Mucosa of stomach (tissue), 1 donor: ENCODE data around the gene HID1.

Experiments
- H3K27me3 ChIP-seq: one replicate; pipeline ENCODE4 v1.7.0; 2013; ENCODE audit warnings: mild to moderate bottlenecking, low read length; ENCODE audit not compliant: control insufficient read depth, insufficient read depth
- H3K36me3 ChIP-seq: one replicate; pipeline ENCODE4 v1.7.0; 2013; ENCODE audit warnings: low read length; ENCODE audit not compliant: control insufficient read depth, insufficient read depth
- H3K4me1 ChIP-seq: one replicate; pipeline ENCODE4 v1.7.0; 2013; ENCODE audit warnings: mild to moderate bottlenecking, low read length; ENCODE audit not compliant: control insufficient read depth, insufficient read depth
- H3K4me3 ChIP-seq: one replicate; pipeline ENCODE4 v1.7.0; 2013; ENCODE audit warnings: low read length
- H3K9ac ChIP-seq: one replicate; pipeline ENCODE4 v1.7.0; 2013; ENCODE audit warnings: mild to moderate bottlenecking, low read length, moderate library complexity
- H3K9me3 ChIP-seq: one replicate; pipeline ENCODE4 v1.7.0; 2013; ENCODE audit warnings: mild to moderate bottlenecking, low read length, moderate library complexity; ENCODE audit not compliant: control insufficient read depth
- donor health status: Pancreatic carcinoma.

The HID1 gene

GRCh38 chr17:74961657-74962350 is 10.8 kb downstream of the HID1 start:
- Histone ChIP-seq H3K36me3 (no peaks in the 10 kb centered on the region), H3K27me3 (no peaks in the 10 kb centered on the region), H3K9me3 (no peaks in the 10 kb centered on the region), H3K4me3 (no peak overlapping the region), H3K4me1 (peaks cover 9% of the 10 kb centered on the region), H3K9ac (no peak overlapping the region)

GRCh38 chr17:74960570-74961342 is 11.8 kb downstream of the HID1 start:
- H3K36me3 ChIP-seq, result no peaks in the 10 kb centered on the region
- H3K4me3 ChIP-seq, result no peak overlapping the region

GRCh38 chr17:74959826-74960515 is 12.6 kb downstream of the HID1 start:
- no peaks in the 10 kb centered on the region for H3K27me3 ChIP-seq
- H3K4me3 ChIP-seq, result no peak overlapping the region
- no peaks in the 10 kb centered on the region for H3K9me3 ChIP-seq
- peaks cover 2% of the 10 kb centered on the region for H3K36me3 ChIP-seq
- H3K9ac ChIP-seq, result no peak overlapping the region
- H3K4me1 ChIP-seq, result peaks cover 9% of the 10 kb centered on the region

More at GRCh38 chr17:74960570-74961342, 11.8 kb downstream of the HID1 start:
- H3K4me1 ChIP-seq, result peaks cover 9% of the 10 kb centered on the region
- no peaks in the 10 kb centered on the region for H3K9me3 ChIP-seq
- no peaks in the 10 kb centered on the region for H3K27me3 ChIP-seq
- H3K9ac ChIP-seq, result no peak overlapping the region

- H3K9ac ChIP-seq, result no peak overlapping the region
- no peaks in the 10 kb centered on the region for H3K27me3 ChIP-seq
- peaks cover 10% of the 10 kb centered on the region for H3K36me3 ChIP-seq
- H3K4me3 ChIP-seq, result no peak overlapping the region
- peaks cover 14% of the 10 kb centered on the region for H3K4me1 ChIP-seq
- H3K9me3 ChIP-seq, result no peaks in the 10 kb centered on the region
Measured at GRCh38 chr17:74957935-74958740, 14.4 kb downstream of the HID1 start.

GRCh38 chr17:74956093-74956492 is 16.5 kb downstream of the HID1 start:
- Histone ChIP-seq H3K9ac (no peak overlapping the region), H3K36me3 (peaks cover 23% of the 10 kb centered on the region), H3K9me3 (no peaks in the 10 kb centered on the region), H3K27me3 (no peaks in the 10 kb centered on the region), H3K4me1 (peaks cover 9% of the 10 kb centered on the region), H3K4me3 (no peak overlapping the region)

- Histone ChIP-seq H3K9me3 (no peaks in the 10 kb centered on the region), H3K4me3 (no peak overlapping the region), H3K27me3 (no peaks in the 10 kb centered on the region), H3K9ac (no peak overlapping the region), H3K4me1 (peaks cover 12% of the 10 kb centered on the region), H3K36me3 (peaks cover 25% of the 10 kb centered on the region)
Measured at GRCh38 chr17:74954665-74955421, 17.7 kb downstream of the HID1 start.

GRCh38 chr17:74954115-74954514 is 18.4 kb downstream of the HID1 start:
- Histone ChIP-seq H3K27me3 (no peaks in the 10 kb centered on the region), H3K4me3 (no peak overlapping the region), H3K9me3 (no peaks in the 10 kb centered on the region), H3K36me3 (peaks cover 25% of the 10 kb centered on the region), H3K9ac (no peak overlapping the region), H3K4me1 (peaks cover 12% of the 10 kb centered on the region)

GRCh38 chr17:74953134-74953687 is 19.3 kb downstream of the HID1 start:
- Histone ChIP-seq H3K4me3 (no peak overlapping the region), H3K9me3 (no peaks in the 10 kb centered on the region), H3K36me3 (peaks cover 25% of the 10 kb centered on the region), H3K9ac (no peak overlapping the region), H3K27me3 (no peaks in the 10 kb centered on the region), H3K4me1 (peaks cover 12% of the 10 kb centered on the region)

- H3K4me3 ChIP-seq, result no peak overlapping the region
- peaks cover 12% of the 10 kb centered on the region for H3K4me1 ChIP-seq
- no peak overlapping the region for H3K9ac ChIP-seq
- H3K36me3 ChIP-seq, result peaks cover 25% of the 10 kb centered on the region
- no peaks in the 10 kb centered on the region for H3K27me3 ChIP-seq
- H3K9me3 ChIP-seq, result no peaks in the 10 kb centered on the region
Measured at GRCh38 chr17:74952431-74953133, 20.0 kb downstream of the HID1 start.

- H3K36me3 ChIP-seq, result peaks cover 25% of the 10 kb centered on the region
- H3K27me3 ChIP-seq, result no peaks in the 10 kb centered on the region
- peaks cover 12% of the 10 kb centered on the region for H3K4me1 ChIP-seq
Measured at GRCh38 chr17:74951680-74952421, 20.7 kb downstream of the HID1 start.

More at GRCh38 chr17:74951680-74952421, 20.7 kb downstream of the HID1 start:
- no peak overlapping the region for H3K9ac ChIP-seq
- H3K9me3 ChIP-seq, result no peaks in the 10 kb centered on the region
- H3K4me3 ChIP-seq, result no peak overlapping the region
